Measurements from ENCODE around the gene NTM. TPM values are rescaled to one million over a fixed set of nuclear protein-coding genes. Genes with fewer than 3 reads are reported as not detected.

NTM gene
- polyA plus RNA-seq, 1 donor (not counting 4 experiments of a cell fraction or from before 2014, with no cell fraction given) = 47.9 TPM

DNA sequence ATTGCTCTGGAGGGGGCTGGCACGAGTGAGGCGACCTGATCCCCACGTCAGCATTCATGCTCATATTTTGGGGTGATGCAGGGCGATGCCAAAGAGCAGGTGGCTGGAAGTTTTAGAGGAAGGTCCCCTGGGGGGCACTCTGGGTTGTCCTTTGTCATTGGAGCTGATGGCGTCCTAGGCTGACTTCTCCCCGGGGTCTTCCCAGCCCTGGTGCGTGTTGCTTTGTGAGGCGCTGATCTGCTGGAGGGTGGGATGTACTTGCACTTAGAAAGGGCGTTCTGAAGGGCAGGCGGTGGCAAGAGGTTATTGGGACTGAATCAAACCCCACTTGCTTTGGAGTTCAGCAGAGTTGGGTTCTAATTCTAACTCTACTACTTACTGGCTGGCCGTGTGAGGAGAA lies 313.3 kb downstream of the NTM start:
- Histone ChIP-seq H3K4me2 (ENCODE audit: control insufficient read depth, extremely low read depth, insufficient read depth, low read depth, low read length) (no peak overlapping the region), H3K36me3 (ENCODE audit: control insufficient read depth in 2 of 2, extremely low read depth in 1 of 2, insufficient read depth in 2 of 2, low read length in 2 of 2) (no peaks in the 10 kb centered on the region), H3K4me1 (ENCODE audit: control insufficient read depth, extremely low read depth, insufficient read depth, low read length) (no peaks in the 10 kb centered on the region), H3K9ac (ENCODE audit: control insufficient read depth, extremely low read depth, insufficient read depth, low read length) (no peak overlapping the region), H3K79me2 (ENCODE audit: control insufficient read depth, insufficient read depth, low read length) (no peaks in the 10 kb centered on the region), H4K20me1 (ENCODE audit: control insufficient read depth, extremely low read depth, insufficient read depth, low read length) (no peaks in the 10 kb centered on the region), H2AFZ (ENCODE audit: control insufficient read depth, low read length) (no peak overlapping the region), H3K9me1 (ENCODE audit: control insufficient read depth, extremely low read depth, insufficient read depth, low read length) (no peaks in the 10 kb centered on the region), H3K27me3 (ENCODE audit: control insufficient read depth, extremely low read depth, insufficient read depth, low read length) (peaks cover 1% of the 10 kb centered on the region), H3K27ac (ENCODE audit: control insufficient read depth, insufficient read depth, low read length) (no peak overlapping the region), H3K4me3 (ENCODE audit: control insufficient read depth in 2 of 3, extremely low read depth in 1 of 3, insufficient read depth in 2 of 3, low read depth in 1 of 3, low read length in 3 of 3) (no peak overlapping the region), H3K9me3 (ENCODE audit: control insufficient read depth, low read depth, low read length) (peaks cover 2% of the 10 kb centered on the region)
- DNase-seq (ENCODE audit: low read depth, low spot score) (no peak), FAIRE-seq (no peak)
- dilution Hi-C loops (cut with MboI; ENCODE audit: extremely low pct_ligation_motif_present, low sequenced_read_pairs) = no loop called here
- TF ChIP-seq EZH2 (IDR thresholded peaks at IDR 0.05; ENCODE audit: low read length) = no peak
- no peak for TF ChIP-seq CTCF (optimal IDR thresholded peaks at IDR 0.05 in 1 of 3, IDR thresholded peaks at IDR 0.05 in 1 of 3, conservative IDR thresholded peaks at IDR 0.05 in 1 of 3; ENCODE audit: extremely low read depth in 1 of 3, insufficient read depth in 2 of 3, low read length in 3 of 3)

GRCh38 chr11:131684111-131685060 lies 314.0 kb downstream of the NTM start:
- no peaks in the 10 kb centered on the region for H4K20me1 ChIP-seq (ENCODE audit: control insufficient read depth, extremely low read depth, insufficient read depth, low read length)
- no peaks in the 10 kb centered on the region for H3K79me2 ChIP-seq (ENCODE audit: control insufficient read depth, insufficient read depth, low read length)
- H3K9ac ChIP-seq (ENCODE audit: control insufficient read depth, extremely low read depth, insufficient read depth, low read length) = no peak overlapping the region
- no peaks in the 10 kb centered on the region for H3K9me1 ChIP-seq (ENCODE audit: control insufficient read depth, extremely low read depth, insufficient read depth, low read length)
- TF ChIP-seq EZH2 (IDR thresholded peaks at IDR 0.05; ENCODE audit: low read length) = no peak
- TF ChIP-seq CTCF (optimal IDR thresholded peaks at IDR 0.05 in 1 of 3, IDR thresholded peaks at IDR 0.05 in 1 of 3, conservative IDR thresholded peaks at IDR 0.05 in 1 of 3; ENCODE audit: extremely low read depth in 1 of 3, insufficient read depth in 2 of 3, low read length in 3 of 3) = no peak
- H3K36me3 ChIP-seq (ENCODE audit: control insufficient read depth in 2 of 2, extremely low read depth in 1 of 2, insufficient read depth in 2 of 2, low read length in 2 of 2) = no peaks in the 10 kb centered on the region
- no peak for FAIRE-seq
- H3K27ac ChIP-seq (ENCODE audit: control insufficient read depth, insufficient read depth, low read length) = no peak overlapping the region
- no peaks in the 10 kb centered on the region for H3K4me1 ChIP-seq (ENCODE audit: control insufficient read depth, extremely low read depth, insufficient read depth, low read length)
- H3K27me3 ChIP-seq (ENCODE audit: control insufficient read depth, extremely low read depth, insufficient read depth, low read length) = peaks cover 3% of the 10 kb centered on the region
- no peak overlapping the region for H3K4me3 ChIP-seq (ENCODE audit: control insufficient read depth in 2 of 3, extremely low read depth in 1 of 3, insufficient read depth in 2 of 3, low read depth in 1 of 3, low read length in 3 of 3)
- H2AFZ ChIP-seq (ENCODE audit: control insufficient read depth, low read length) = no peak overlapping the region
- peaks cover 2% of the 10 kb centered on the region for H3K9me3 ChIP-seq (ENCODE audit: control insufficient read depth, low read depth, low read length)
- dilution Hi-C loops (cut with MboI; ENCODE audit: extremely low pct_ligation_motif_present, low sequenced_read_pairs) = no loop called here
- DNase-seq (ENCODE audit: low read depth, low spot score) = no peak
- no peak overlapping the region for H3K4me2 ChIP-seq (ENCODE audit: control insufficient read depth, extremely low read depth, insufficient read depth, low read depth, low read length)
